Aorta (tissue), 5 donors: ENCODE measurements around the gene CCNYL1. TPM values are rescaled to one million over a fixed set of nuclear protein-coding genes. Genes with fewer than 3 reads are reported as not detected.

Source experiments
- ATAC-seq: fragments of 200-7000 bp; cut with Tn5 transposase; one replicate; pipeline ENCODE4 v1.9.1; 2022; ENCODE audit warnings: moderate library complexity; ENCODE audit not compliant: low FRiP score
- DNase-seq, 2 donors: peaks; one replicate each; pipeline ENCODE4 v3.0.0-alpha.2; 2020
- H3K27ac ChIP-seq, 2 donors: one replicate each; pipeline ENCODE4 v1.5.1; 2013; ENCODE audit warnings: low read length in 2 of 2, mild to moderate bottlenecking in 2 of 2, moderate library complexity in 2 of 2, control low read depth in 1 of 2, inconsistent platforms in 1 of 2, low read depth in 1 of 2
- H3K27me3 ChIP-seq, 2 donors: one replicate each; pipeline ENCODE4 v1.6.1; 2013; ENCODE audit warnings: control low read depth in 1 of 2, low read length in 1 of 2, mild to moderate bottlenecking in 1 of 2, moderate library complexity in 1 of 2; ENCODE audit not compliant: insufficient read depth in 2 of 2, control insufficient read depth in 1 of 2
- H3K36me3 ChIP-seq, 2 donors: one replicate each; pipeline ENCODE4 v1.6.1; 2013; ENCODE audit warnings: control low read depth in 1 of 2, low read length in 1 of 2, mild to moderate bottlenecking in 1 of 2; ENCODE audit not compliant: insufficient read depth in 2 of 2, control insufficient read depth in 1 of 2
- H3K4me1 ChIP-seq, 2 donors: one replicate each; pipeline ENCODE4 v1.6.1; 2013; ENCODE audit warnings: low read length in 2 of 2, control low read depth in 1 of 2, mild to moderate bottlenecking in 1 of 2, moderate library complexity in 1 of 2; ENCODE audit not compliant: insufficient read depth in 2 of 2, control insufficient read depth in 1 of 2
- H3K4me3 ChIP-seq, 2 donors: one replicate each; pipeline ENCODE4 v1.5.1; 2013; ENCODE audit warnings: low read length in 2 of 2, control low read depth in 1 of 2, mild to moderate bottlenecking in 1 of 2
- H3K9me3 ChIP-seq: one replicate; pipeline ENCODE4 v1.6.1; 2013; ENCODE audit warnings: mild to moderate bottlenecking, low read length; ENCODE audit not compliant: control insufficient read depth
- WGBS, 2 donors: extraction: QIAGEN DNeasy Blood & Tissue Kit; methylation state at CpG; one replicate each; pipeline ENCODE4 v1.1.7; 2013; 5-methylcytosine and 5-hydroxymethylcytosine counted together
- intact Hi-C, 2 donors: fragments of 100-400 bp; cut with DNase I; formaldehyde crosslinking; loops; one replicate each; pipeline versions ENCODE4 v1.14.2 to v1.15.0; 2022
- polyA plus RNA-seq, 2 donors: library from polyadenylated mRNA; stranded (reverse); fragments of 200-250 nt; gene quantifications; one replicate each; pipeline ENCODE4 v1.2.3, GENCODE V29; 2013
- total RNA-seq, 2 donors: library from RNA; stranded (reverse); fragmentation: NEBNext Ultra II Directional; extraction: Animal tissue kit (Norgen Biotek cat#: 25700); gene quantifications; one replicate each; pipeline ENCODE4 v1.2.1, GENCODE V29; 2021
- donor health status: healthy with polysubstance abuse.
- donor health status: Bipolar disorder and iron deficiency.
- donor health status: DM: no; HTN: no; CAD: no.
- donor health status: DM: no; HTN: no; CAD: no.
- donor health status: DM: yes; HTN: yes; CAD: no.

Gene CCNYL1
- total and polyA plus RNA-seq, 4 donors: 10.0 to 37.1 (median 20.9) TPM

DNA sequence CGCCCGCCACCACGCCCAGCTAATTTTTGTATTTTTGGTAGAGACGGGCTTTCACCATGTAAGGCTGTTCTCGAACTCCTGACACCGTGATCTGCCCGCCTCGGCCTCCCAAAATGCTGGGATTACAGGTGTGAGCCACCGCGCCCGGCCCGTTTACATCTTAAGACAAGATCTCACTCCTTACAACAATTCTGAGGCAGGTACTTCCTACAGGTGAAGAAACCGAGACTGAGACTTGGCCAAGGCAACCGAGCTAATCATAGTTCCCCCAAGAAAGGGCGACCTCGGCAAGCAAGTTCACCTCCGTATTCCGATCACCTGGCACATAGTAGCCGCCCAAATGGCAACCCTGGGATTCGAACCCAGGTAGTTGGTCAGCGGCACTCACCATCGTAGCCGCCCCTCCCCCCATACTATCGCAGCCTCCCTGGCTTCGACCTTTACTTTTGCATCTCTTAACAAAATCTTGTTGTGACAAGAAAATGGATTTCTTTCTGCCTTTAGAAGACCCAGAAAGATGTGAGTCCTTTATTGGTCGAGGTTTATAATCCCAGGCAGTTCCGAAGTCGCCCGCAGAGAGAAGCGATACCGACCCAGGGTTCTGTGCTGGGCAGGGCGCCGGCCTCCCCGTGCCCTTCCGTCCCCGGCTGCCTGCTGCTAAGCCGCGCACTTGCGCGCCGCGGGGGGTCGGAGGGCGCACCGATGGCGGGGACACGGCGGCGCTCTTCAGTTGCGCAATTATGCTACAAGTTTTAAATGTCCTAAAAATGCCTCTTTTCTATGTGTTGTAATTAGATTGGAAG is 59.4 kb downstream of the CCNYL1 start:
- Histone ChIP-seq H3K36me3 (no peaks in the 10 kb centered on the region), H3K27ac (peak overlapping the region in 1 of 2 donors; percentile 7), H3K4me3 (no peak overlapping the region), H3K27me3 (no peaks in the 10 kb centered on the region), H3K4me1 (no peaks in the 10 kb centered on the region), H3K9me3 (no peaks in the 10 kb centered on the region)
- no peak for ATAC-seq
- intact Hi-C loops: loop anchor here in 1 of 2 donors (10.0 kb wide), 1 partner anchor 204 kb away; no protein-coding TSS in a partner anchor
- peak in 1 of 2 donors; percentile 57 for DNase-seq
- 21 to 24% methylated on average over 50 of the region's 50 CpGs for WGBS, 2 donors

- 85 to 86% methylated on average over 14 of the region's 14 CpGs for WGBS, 2 donors
- intact Hi-C loops: loop anchor here in 1 of 2 donors (10.0 kb wide), 1 partner anchor 203 kb away; no protein-coding TSS in a partner anchor
Observed at GRCh38 chr2:207771421-207771820, 60.0 kb downstream of the CCNYL1 start.

GRCh38 chr2:207772081-207772843 is 60.8 kb downstream of the CCNYL1 start:
- Histone ChIP-seq H3K4me3 (no peak overlapping the region), H3K27me3 (no peaks in the 10 kb centered on the region), H3K4me1 (no peaks in the 10 kb centered on the region), H3K27ac (no peak overlapping the region), H3K36me3 (no peaks in the 10 kb centered on the region), H3K9me3 (no peaks in the 10 kb centered on the region)
- WGBS, 2 donors: 75 to 76% methylated on average over 13 of the region's 13 CpGs
- intact Hi-C loops: loop anchor here in 1 of 2 donors (10.0 kb wide), 1 partner anchor 203 kb away; no protein-coding TSS in a partner anchor
- DNase-seq (peak; percentile 62 to 79), ATAC-seq (no peak)

More at GRCh38 chr2:207771421-207771820, 60.0 kb downstream of the CCNYL1 start:
- Histone ChIP-seq H3K4me1 (no peaks in the 10 kb centered on the region), H3K4me3 (no peak overlapping the region), H3K27ac (no peak overlapping the region), H3K36me3 (no peaks in the 10 kb centered on the region), H3K27me3 (no peaks in the 10 kb centered on the region), H3K9me3 (no peaks in the 10 kb centered on the region)
- ATAC-seq: no peak
- no peak for DNase-seq

- no peak overlapping the region for H3K27ac ChIP-seq
- no peaks in the 10 kb centered on the region for H3K27me3 ChIP-seq
- no peak overlapping the region for H3K4me3 ChIP-seq
- H3K4me1 ChIP-seq: no peaks in the 10 kb centered on the region
- WGBS, 2 donors: 74 to 80% methylated on average over 13 of the region's 13 CpGs
- ATAC-seq (no peak), DNase-seq (no peak)
- no peaks in the 10 kb centered on the region for H3K9me3 ChIP-seq
- intact Hi-C loops: loop anchor here in 1 of 2 donors (10.0 kb wide), 1 partner anchor 202 kb away; no protein-coding TSS in a partner anchor
- H3K36me3 ChIP-seq: no peaks in the 10 kb centered on the region
Observed at GRCh38 chr2:207772844-207773205, 61.4 kb downstream of the CCNYL1 start.

DNA sequence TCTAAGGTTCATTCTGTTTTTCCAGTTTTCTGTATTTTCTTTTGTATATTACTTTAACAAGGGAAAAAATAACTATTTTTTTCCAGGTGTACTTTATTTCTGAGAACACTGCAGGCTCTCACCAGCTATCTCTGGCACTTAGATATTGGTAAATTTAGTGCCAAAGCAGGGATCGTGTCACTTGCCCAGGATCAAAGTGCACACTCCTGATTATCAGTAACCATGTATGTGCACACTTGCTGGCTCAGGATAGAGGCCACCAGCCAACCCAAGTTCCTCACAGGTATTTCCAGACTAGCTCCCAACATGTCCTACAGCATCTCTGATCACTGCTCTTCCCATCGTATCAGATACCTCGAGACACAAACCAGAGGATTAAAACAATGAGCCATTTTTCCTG is 64.0 kb downstream of the CCNYL1 start:
- intact Hi-C loops: loop anchor here (5.0 to 10.0 kb wide), 2 partner anchors 42 to 199 kb away; no protein-coding TSS in a partner anchor
- H3K4me1 ChIP-seq: no peaks in the 10 kb centered on the region
- no peaks in the 10 kb centered on the region for H3K36me3 ChIP-seq
- DNase-seq (no peak), ATAC-seq (no peak)
- no peaks in the 10 kb centered on the region for H3K9me3 ChIP-seq
- no peak overlapping the region for H3K4me3 ChIP-seq
- H3K27ac ChIP-seq: no peak overlapping the region
- no peaks in the 10 kb centered on the region for H3K27me3 ChIP-seq
- 83 to 85% methylated on average over 3 of the region's 3 CpGs for WGBS, 2 donors

- DNase-seq: no peak
- 93 to 95% methylated on average over 6 of the region's 6 CpGs for WGBS, 2 donors
- intact Hi-C loops: loop anchor here (5.0 to 10.0 kb wide), 2 partner anchors 40 to 198 kb away; no protein-coding TSS in a partner anchor
- H3K36me3 ChIP-seq: no peaks in the 10 kb centered on the region
- H3K27ac ChIP-seq: no peak overlapping the region
- no peak for ATAC-seq
- no peak overlapping the region for H3K4me3 ChIP-seq
- H3K9me3 ChIP-seq: no peaks in the 10 kb centered on the region
- H3K4me1 ChIP-seq: no peaks in the 10 kb centered on the region
- H3K27me3 ChIP-seq: no peaks in the 10 kb centered on the region
Observed at GRCh38 chr2:207777124-207777523, 65.7 kb downstream of the CCNYL1 start.

DNA sequence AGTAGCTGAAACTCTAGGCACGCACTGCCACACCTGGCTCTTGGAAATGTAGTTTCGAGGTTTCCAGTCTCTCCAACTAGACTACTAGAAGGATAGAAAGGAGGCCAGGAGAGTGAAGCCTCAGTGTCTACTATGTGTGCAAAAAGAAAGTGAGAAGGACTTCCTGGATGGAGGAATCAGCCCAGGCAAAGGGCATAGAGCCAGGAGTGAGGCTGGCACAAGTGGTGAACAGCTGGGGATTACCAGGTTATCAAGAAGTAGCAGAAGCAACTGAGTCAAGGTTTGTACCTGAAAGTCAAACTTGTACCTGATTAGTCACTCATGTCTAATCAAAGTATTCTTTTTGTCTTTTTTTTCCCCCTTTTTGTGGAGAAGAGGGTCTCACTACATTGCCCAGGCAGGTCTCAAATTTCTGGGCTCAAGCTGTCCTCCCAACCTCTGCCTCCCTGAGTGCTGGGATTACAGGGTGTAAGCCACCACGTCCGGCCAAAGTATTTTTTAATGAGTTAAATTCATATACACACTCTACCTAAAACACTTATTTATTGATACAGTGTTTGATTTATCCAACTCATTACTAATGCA is 67.0 kb downstream of the CCNYL1 start:
- no peaks in the 10 kb centered on the region for H3K4me1 ChIP-seq
- DNase-seq (no peak), ATAC-seq (no peak)
- WGBS, 2 donors: 84 to 96% methylated on average over 4 of the region's 4 CpGs
- H3K36me3 ChIP-seq: no peaks in the 10 kb centered on the region
- no peaks in the 10 kb centered on the region for H3K27me3 ChIP-seq
- intact Hi-C loops: loop anchor here (5.0 to 10.0 kb wide), 2 partner anchors 39 to 196 kb away; no protein-coding TSS in a partner anchor
- no peak overlapping the region for H3K27ac ChIP-seq
- no peaks in the 10 kb centered on the region for H3K9me3 ChIP-seq
- H3K4me3 ChIP-seq: no peak overlapping the region

- Histone ChIP-seq H3K36me3 (no peaks in the 10 kb centered on the region), H3K27me3 (no peaks in the 10 kb centered on the region), H3K27ac (no peak overlapping the region), H3K4me1 (no peaks in the 10 kb centered on the region), H3K9me3 (no peaks in the 10 kb centered on the region), H3K4me3 (no peak overlapping the region)
- WGBS, 2 donors: 80 to 87% methylated on average over 9 to 11 of the region's 11 CpGs
- no peak for ATAC-seq
- intact Hi-C loops: loop anchor here (5.0 to 10.0 kb wide), 2 partner anchors 38 to 195 kb away; no protein-coding TSS in a partner anchor
- DNase-seq: peak in 1 of 2 donors; percentile 39
Observed at GRCh38 chr2:207779523-207779922, 68.1 kb downstream of the CCNYL1 start.
